ENCODE data around the gene ZNF593. TPM values are rescaled to one million over a fixed set of nuclear protein-coding genes. Genes with fewer than 3 reads are reported as not detected.

ZNF593 gene
- total and polyA plus RNA-seq, 9 of the 15 experiments (the other 6 are each of a cell fraction or from before 2014, with no cell fraction given), result 9.8 to 334 (median 48.2) TPM

- in situ Hi-C loops (cut with MboI), result no loop called here
- Histone ChIP-seq H3K9ac (ENCODE audit: insufficient read depth in 1 of 2, low read depth in 2 of 2, low read length in 2 of 2) (peak overlapping the region; percentile 7 to 90; a peak in 3 of 4 replicates), H3K27ac (ENCODE audit: extremely low read depth, low read depth, low read length) (no peak overlapping the region), H3K9me3 (replicated peaks; ENCODE audit: control insufficient read depth, insufficient read depth, low read depth, low read length) (no peaks in the 10 kb centered on the region), H3K4me2 (ENCODE audit: insufficient read depth, low read length) (peak overlapping the region; percentile 54), H4K20me1 (replicated peaks; ENCODE audit: control insufficient read depth, insufficient read depth, low read length) (no peaks in the 10 kb centered on the region), H2AFZ (ENCODE audit: low read depth, low read length) (peak overlapping the region; percentile 71), H3K4me3 (peak overlapping the region; percentile 40), H3K36me3 (ENCODE audit: control insufficient read depth, insufficient read depth, low read length) (no peaks in the 10 kb centered on the region), H3K4me1 (replicated peaks in 1 of 2; ENCODE audit: control insufficient read depth in 2 of 2, insufficient read depth in 2 of 2, low read length in 2 of 2) (peaks cover 31 to 50% of the 10 kb centered on the region in 2 experiments), H3K27me3 (ENCODE audit: control insufficient read depth in 2 of 2, insufficient read depth in 2 of 2, low read length in 2 of 2) (no peaks in the 10 kb centered on the region), H3K79me2 (ENCODE audit: control insufficient read depth, insufficient read depth, low read length) (no peaks in the 10 kb centered on the region; the same call in 2 of the 3 replicates), H3K9me1 (ENCODE audit: control insufficient read depth, insufficient read depth, low read length) (no peaks in the 10 kb centered on the region)
- DNase-seq (ENCODE audit: extremely low read depth in 1 of 4, low spot score in 3 of 4) (peak; percentile 72 to 81 (median 78)), ATAC-seq (peak; percentile 63), FAIRE-seq (no peak)
- intact Hi-C loops (cut with micrococcal nuclease), result no loop called here
- ChIA-PET POLR2A (interaction anchor here (0.6 to 1.1 kb wide), 3 partner anchors 16 to 118 kb away, joined by 3 to 7 read pairs (median 3); partner anchors contain the start of gene SLC30A2), CTCF (ENCODE audit: low intra/inter-chr PET ratio) (interaction anchor here (0.5 to 2.5 kb wide), 7 partner anchors 22 to 269 kb away, joined by 3 to 20 read pairs (median 6); partner anchors contain the start of gene CEP85)
- no TSS peak for BruUV-seq (replicated peaks)
- 15% methylated on average over 62 of the region's 72 CpGs for WGBS (ENCODE audit: insufficient coverage, low coverage, missing lambda C conversion rate)
- TF ChIP-seq HLTF (IDR thresholded peaks at IDR 0.05), result 0 out of 2 replicates have a peak, but pooled peaks have one; percentile 17
- TF ChIP-seq HIVEP1 (CRISPR knock-in tag; IDR thresholded peaks at IDR 0.05), result no peak
- peak; percentile 88 for TF ChIP-seq ZBTB33 (CRISPR knock-in tag; IDR thresholded peaks at IDR 0.05)
- peak; percentile 68 for TF ChIP-seq FUS (optimal IDR thresholded peaks at IDR 0.05; ENCODE audit: low read depth, low read length)
- no peak for TF ChIP-seq SMAD2 (IDR thresholded peaks at IDR 0.05; ENCODE audit: low read depth, low read length)
- TF ChIP-seq NR4A1 (CRISPR knock-in tag; IDR thresholded peaks at IDR 0.05), result no peak
- TF ChIP-seq NR4A1 (tag; IDR thresholded peaks at IDR 0.05), result peak; percentile 80
- TF ChIP-seq PATZ1 (CRISPR knock-in tag; IDR thresholded peaks at IDR 0.05; ENCODE audit: borderline replicate concordance), result no peak
- TF ChIP-seq CBX2 (IDR thresholded peaks at IDR 0.05; ENCODE audit: insufficient read depth, low read length, poor library complexity, severe bottlenecking), result no peak
- TF ChIP-seq ZNF41 (CRISPR knock-in tag; conservative IDR thresholded peaks at IDR 0.05), result no peak
- TF ChIP-seq ZNF696 (CRISPR knock-in tag; conservative IDR thresholded peaks at IDR 0.05), result no peak
- TF ChIP-seq IRF9 (tag; IDR thresholded peaks at IDR 0.05), result no peak
- TF ChIP-seq BACH1 (tag; IDR thresholded peaks at IDR 0.05), result no peak
- no peak for TF ChIP-seq NR2C1 (IDR thresholded peaks at IDR 0.05)
- TF ChIP-seq NR2C1 (tag; IDR thresholded peaks at IDR 0.05), result no peak
- peak; percentile 89 for TF ChIP-seq L3MBTL2 (IDR thresholded peaks at IDR 0.05)
- TF ChIP-seq LCOR (CRISPR knock-in tag; IDR thresholded peaks at IDR 0.05), result peak; percentile 35; the same call in 1 of the 2 replicates
- TF ChIP-seq ZNF12 (CRISPR knock-in tag; IDR thresholded peaks at IDR 0.05), result no peak; the same call in 1 of the 2 replicates
Measured at GRCh38 chr1:26164036-26164860, 5.5 kb upstream of the ZNF593 start.
